Thyroid gland (tissue), 4 donors: ENCODE results near the gene LAMC2.

Experiments
- CTCF ChIP-seq, 6 experiments: fragments of 200-600 bp in 3 of 6; fragments of 450-650 bp in 3 of 6; sonication (generic) in 3 of 6; IDR thresholded peaks; one replicate each; pipeline ENCODE4 v1.5.1; 2016 to 2019; ENCODE audit warnings: antibody characterized with exemption in 6 of 6, mild to moderate bottlenecking in 2 of 6, inconsistent platforms in 1 of 6, moderate library complexity in 1 of 6
- POLR2A ChIP-seq, 2 donors: fragments of 450-650 bp; IDR thresholded peaks; one replicate each; pipeline ENCODE4 v1.6.1; 2017; ENCODE audit warnings: antibody characterized with exemption in 2 of 2, mild to moderate bottlenecking in 2 of 2, moderate library complexity in 1 of 2

- TF ChIP-seq CTCF (IDR thresholded peaks at IDR 0.05) (no peak), POLR2A (IDR thresholded peaks at IDR 0.05) (no peak)
Observed at GRCh38 chr1:183164963-183165362, 21.1 kb upstream of the LAMC2 start.
